ENCODE results near the gene LRRC25.

Gene LRRC25

DNA sequence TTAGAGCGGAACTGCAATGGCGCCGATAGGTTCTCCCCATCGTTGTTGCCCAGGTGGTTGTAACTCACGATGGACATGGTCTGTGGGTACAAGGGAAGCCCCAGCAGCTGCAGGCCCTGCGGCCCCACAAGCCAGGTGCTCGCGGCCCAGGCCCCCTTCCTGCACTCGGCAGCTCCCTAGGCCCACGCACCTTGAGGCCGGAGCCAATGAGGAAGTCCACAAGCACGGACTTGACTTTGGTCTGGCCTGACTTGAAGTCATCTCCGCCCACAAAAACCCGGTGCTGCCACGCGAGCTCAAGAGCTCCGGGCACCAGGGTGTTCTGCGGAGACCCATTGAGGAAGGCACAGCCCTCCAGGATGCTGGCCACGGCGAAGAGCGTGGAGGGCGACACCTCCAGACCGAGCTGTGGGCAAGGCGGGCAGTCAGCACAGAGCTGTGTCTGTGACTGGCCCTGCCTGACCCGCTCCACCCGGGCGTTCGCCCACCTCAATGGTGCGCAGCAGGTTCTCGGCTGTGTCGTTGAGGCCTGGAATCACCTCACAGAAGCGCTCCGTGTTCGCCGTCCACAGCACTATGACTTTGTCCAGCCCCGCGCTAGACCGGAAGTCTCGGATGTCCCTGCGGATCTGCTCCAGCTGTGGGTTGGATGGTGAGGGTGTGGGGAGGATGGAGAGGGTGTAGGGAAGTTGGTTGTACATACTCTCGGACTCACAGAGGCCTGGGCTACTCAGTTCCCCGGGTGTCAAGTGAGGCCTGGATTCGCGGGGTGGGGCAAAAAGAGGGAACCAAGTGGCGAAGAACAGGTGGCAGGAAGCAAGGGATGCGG, 38.6 kb upstream of the LRRC25 start:
- peak; percentile 65 for DNase-seq (ENCODE audit: low spot score)

DNA sequence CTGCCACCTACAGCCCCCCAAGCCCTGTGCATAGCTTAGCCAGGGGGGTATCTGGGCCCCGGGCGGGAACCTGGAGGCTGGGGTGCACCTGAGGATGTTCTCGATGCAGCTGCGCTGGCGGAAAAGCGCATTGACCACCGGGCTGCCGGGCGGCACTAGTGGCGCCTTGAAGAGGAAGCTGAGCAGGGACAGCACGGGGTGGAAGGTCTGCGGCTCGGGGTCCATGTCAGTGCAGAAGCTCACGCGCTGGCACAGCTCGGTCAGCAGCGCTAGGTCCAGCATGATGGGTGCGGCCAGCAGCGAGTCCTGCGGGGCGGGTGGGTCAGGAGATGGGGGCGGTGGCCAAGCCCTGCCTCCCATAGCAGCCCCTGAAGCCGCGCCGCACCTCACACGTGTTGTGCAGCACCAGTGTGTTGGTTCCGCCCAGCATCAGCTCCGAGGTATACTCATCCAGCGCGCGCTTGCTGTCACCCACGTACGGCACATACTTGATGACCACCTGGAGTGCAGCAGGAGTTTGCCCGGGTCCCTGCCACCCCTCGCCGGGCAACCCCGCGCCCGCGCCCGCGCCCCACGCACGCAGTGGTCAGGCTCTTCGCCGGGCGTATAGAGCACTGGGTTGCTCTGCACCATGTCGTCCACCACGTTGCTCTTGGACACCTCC, 37.9 kb upstream of the LRRC25 start:
- DNase-seq (ENCODE audit: low spot score): peak; percentile 55

DNA sequence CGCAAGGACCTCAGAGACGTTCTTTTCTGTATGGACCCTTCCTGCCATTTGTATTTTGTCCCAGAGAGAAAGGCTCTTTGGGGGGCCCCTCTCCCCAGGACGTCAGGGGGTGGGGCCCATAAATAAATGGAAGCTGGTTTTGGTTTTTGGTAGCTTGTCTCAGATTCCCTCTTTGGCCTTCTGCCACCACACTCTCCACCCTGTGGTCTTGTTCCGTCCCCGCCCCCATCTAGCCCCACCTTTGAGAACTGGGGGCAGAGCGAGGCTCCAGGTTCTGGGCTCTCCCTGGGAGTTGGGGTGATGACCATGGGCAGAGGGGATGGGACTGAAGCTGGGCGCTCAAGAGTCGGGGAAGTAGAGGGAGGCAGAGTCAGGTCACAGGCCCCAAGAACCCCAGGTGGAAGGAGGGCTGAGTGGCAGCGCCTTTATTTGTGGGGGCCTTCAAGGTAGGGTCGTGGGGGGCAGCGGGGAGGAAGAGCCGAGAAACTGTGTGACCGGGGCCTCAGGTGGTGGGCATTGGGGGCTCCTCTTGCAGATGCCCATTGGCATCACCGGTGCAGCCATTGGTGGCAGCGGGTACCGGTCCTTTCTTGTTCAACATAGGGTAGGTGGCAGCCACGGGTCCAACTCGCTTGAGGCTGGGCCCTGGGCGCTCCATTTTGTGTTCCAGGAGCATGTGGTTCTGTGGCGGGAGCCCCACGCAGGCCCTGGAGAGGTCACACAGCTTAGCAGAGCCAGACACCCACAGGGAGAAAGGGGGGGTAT, 37.2 kb upstream of the LRRC25 start:
- peak; percentile 61 for DNase-seq (ENCODE audit: low spot score)

DNA sequence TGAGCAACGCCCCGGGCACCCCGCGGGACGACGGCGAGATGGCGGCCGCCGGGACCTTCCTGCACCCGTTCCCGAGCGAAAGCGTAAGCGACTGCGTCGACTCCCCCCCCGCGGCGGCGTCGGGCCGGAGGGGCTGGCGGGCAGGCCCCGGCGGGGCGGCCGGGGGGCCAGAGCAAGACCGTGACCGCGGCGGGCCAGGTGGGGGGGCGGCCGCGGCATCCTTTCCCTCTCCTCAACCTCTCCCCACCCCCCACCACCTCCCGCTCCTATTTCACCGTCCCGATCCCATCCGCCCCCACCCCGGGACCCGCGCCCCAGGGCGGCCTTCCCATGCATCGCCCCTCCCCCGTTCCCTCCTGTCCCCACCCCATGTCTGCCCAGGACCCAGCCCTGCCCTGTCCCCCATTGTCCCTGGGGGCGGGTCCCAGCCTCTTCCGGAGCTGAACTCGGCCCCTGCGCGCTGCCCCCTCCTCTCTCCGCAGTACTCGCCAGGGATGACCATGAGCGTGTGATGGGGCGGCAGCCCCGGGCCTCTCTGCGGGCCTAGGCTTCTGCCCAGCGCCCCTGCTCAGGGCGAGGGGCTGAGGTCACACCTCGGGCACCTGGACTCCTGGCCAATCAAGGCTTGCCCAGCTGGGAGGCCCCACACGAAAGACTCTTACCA, 36.4 kb upstream of the LRRC25 start:
- DNase-seq (ENCODE audit: low spot score): peak; percentile 73

DNA sequence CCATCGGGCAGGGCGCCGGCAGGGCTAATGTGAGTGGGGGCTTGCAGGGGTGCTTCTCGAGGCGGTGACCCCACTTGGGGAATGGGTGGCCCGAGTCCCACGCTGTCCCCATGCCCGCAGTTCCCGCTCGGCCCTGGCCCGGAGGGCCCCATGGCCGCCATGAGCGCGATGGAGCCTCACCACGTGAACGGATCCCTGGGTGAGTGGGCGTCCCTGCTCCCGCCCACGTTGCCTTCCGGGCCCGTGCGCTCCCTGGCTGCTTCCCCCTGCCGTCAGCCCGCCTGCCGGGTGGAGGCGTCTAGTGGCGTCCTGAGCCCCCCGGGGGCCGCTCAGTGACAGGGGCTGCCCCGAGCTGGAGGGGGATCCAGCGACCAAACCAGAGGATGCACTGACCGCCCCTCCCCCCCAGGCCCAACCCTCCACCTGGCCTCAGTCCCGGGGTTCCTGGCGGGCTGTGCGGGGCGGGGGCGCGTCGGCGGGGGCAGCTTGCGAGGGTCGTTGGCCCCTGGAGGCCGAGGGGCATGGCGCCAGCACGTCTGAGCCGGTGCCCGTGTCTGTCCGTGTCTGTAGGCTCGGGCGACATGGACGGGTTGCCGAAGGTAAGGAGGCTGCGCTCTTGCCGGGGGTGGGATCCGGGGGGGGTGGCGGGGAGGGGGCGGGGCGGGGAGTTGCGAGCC, 35.7 kb upstream of the LRRC25 start:
- peak; percentile 40 for DNase-seq (ENCODE audit: low spot score)

DNA sequence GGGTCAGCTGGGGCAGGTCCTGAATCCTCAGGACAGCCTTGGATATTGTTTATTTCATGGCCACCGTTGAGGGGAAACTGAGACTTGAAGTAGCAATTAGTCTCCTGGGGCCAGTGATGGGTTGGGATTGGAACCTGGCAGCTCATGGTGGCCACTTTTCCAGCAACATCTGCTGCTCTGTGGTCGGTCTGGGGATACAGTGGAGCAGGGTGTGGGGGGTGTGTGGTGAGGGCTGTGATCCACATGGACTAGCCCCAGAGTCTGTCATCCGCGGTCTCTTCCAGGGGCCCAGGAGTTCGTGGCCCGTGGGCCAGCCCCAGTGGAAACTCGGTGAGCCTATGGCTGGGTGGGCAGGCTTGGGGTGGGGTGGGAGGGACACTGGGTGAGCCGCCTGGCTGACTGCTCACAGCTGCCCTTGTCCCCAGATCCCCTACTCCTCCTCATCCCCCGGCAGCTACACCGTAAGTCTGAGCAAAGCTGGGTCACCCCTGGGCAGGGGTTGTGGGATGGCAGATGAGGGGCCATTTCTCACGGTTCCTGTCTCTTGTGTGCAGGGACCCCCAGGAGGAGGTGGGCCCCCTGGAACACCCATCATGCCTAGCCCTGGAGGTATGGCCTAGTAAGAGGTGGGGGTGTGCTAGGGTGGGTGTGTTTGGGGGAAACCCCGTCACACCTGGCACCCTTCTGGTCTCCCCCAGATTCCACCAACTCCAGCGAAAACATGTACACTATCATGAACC, 35.0 kb upstream of the LRRC25 start:
- peak; percentile 39 for DNase-seq (ENCODE audit: low spot score)

DNA sequence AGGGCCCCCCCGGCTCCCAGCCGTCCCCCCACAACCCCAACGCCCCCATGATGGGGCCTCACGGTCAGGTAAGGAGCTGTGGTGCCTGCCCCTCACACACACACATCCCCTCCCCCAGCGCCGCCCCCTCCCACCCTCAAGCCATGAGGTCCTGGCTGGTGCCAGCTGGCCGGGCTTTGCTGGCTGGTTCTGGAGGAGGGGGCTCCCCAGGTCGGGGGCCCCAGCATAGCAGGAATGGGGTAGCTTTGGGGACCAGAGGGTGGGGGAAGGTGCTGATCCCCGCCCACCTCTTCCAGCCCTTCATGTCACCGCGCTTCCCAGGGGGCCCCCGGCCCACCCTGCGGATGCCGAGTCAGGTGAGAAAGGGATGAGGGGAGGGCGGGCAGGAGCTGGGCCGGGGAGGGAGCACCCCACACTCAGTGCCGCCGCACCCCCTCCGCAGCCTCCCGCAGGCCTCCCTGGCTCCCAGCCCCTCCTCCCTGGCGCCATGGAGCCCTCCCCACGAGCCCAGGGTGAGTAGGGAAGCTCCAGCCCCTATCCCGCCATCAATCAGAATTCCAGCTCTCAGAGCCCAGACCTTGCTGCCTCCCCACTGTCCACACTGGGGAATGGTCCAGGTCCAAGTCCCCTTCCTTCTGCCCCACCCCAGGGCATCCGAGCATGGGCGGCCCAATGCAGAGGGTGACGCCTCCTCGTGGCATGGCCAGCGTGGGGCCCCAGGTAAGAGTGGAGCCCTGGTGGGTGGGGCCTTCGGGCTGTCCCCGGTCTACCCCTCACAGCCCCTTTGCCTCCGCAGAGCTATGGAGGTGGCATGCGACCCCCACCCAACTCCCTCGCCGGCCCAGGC, 34.2 kb upstream of the LRRC25 start:
- peak; percentile 41 for DNase-seq (ENCODE audit: low spot score)

DNA sequence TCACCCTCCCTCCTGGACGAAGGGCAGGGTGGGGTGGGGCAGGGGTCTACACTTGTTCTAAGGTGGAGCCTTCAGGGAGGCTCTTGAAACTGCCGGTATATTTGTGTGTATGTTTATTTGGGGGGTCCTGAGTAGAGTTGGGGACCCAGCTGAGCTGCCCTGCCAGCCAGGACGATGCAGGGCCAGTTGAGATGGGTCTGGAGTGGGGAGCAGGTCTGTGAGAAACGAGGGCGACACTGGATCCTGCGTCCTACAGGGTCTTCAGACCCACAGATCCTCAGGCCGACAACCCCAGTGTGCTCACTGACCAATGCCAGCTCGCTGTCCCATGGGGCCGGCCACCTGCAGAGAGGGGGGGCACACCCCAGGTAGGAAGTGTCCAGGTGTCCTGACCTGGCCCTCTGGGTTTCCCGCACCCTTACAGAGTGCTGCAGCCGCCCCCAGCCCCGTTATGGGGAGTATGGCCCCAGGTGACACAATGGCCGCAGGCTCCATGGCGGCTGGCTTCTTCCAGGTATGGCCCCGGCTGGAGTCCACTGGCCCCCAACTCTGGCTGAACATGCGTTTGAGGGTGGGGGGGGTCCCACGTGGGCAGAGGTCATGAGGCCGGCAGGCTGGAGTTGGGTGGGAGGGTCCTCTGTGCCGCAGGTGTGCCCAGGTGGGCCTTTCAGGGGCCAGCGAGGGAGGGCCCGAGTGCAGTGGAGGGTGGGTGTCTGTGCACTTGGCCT, 33.2 kb upstream of the LRRC25 start:
- no peak for DNase-seq (ENCODE audit: low spot score)

DNA sequence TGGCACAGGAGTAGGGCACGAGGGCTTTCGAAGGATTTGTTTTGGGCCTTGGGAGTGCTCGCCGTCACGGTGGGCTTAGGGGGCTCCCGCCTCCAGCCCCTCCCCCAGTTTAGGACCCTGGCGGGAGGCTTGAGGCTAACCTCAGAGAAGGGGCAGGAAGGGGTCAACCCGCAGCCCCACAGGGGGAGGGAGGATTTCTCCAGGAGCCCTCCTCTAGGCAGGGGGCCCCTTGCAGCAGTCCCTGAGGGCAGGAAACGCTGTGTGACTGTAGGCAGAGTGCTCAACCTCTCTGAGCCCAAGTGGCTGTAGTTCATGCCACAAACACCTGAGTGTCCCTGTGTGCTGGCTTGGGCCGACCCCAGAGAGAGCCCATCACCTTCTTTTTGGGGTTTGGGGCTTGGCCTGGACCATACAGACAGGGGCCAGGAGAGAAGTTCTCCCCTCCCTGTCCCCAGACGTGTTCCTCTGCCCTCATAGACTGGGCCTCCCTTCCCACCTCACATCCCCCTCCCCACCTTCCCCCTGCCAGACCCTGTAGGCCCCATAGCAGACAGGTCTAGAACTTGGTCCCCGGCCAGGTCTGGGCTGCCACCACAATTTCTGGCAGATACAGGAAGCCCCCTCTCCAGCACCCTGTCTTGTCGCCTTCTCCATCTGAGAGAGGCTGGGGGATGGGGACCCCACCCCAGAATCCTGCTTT, 32.4 kb upstream of the LRRC25 start:
- DNase-seq (ENCODE audit: low spot score): peak; percentile 24

DNA sequence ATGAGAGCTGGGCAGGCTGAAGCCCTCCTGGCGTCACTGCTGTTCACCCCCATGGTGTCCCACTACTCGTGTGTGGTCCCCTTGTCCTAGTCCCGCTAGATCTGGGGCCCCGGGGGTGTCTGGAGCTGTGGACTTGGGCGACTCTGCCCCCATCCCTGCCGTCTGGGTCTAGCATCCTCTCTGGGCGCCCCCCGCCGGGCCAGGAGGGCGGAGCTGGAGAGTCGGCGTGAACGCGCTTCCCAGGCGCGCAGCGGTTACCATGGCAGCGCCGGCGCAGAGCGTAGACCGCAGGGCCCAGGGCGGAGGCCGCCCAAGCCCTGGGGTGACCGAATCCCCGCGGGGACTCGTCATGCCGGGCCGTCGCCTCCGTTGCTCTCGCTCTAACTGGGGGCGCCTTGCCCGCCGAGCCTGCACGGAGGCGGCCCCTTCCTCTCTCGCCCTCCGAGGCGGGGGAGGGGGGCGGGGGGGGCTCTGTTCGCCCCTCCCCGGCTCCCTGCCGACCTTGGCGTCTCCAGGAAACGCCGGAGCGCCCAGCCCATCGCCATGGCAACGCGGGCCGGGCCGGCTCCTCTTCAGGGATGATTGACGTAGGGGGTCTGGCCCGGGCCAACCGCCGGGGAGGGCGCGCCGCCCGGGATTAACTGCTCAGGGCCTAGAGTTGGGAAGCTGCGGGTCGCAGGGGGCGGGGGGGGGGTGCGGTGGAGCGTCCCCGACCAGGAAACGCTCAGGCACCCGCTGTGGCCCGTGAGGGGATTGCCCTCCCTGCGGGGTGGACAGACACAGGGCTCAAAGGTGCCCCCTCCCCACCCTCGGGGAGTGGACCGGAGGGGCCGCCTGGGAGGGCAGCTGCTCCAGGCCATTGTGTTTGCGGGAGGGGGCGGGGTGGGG, 31.6 kb upstream of the LRRC25 start:
- peak; percentile 85 for DNase-seq (ENCODE audit: low spot score)

DNA sequence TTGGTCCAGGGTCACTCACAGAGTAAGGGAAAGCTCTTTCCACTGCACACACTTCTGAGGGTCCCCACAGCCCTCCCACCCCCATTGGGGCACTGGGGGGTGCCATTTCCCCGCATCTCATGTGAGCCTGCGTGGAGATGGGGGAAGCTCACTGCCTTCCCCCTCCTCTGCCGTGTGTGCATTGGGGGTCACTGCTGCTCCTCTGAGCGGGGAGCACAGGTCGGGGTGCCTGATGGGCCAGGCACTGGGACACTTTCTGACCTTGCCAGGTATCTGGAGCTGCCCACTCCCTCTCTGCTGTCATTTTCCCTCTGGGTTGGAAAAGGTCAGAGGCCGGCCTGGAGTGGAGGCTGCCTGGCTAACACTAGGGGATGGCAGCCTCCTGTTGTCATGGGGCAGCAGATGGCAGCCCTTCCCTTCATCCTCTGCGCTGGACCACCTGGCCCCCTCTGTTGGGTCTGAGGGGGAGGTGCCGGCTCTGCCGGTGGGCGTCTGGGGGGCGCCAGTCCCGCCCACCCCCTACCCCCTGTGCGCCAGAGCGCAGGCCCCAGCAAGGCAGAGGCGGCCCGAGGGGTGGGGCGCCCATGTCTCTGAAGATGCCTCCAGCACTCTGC, 30.9 kb upstream of the LRRC25 start:
- DNase-seq (ENCODE audit: low spot score): peak; percentile 58

DNA sequence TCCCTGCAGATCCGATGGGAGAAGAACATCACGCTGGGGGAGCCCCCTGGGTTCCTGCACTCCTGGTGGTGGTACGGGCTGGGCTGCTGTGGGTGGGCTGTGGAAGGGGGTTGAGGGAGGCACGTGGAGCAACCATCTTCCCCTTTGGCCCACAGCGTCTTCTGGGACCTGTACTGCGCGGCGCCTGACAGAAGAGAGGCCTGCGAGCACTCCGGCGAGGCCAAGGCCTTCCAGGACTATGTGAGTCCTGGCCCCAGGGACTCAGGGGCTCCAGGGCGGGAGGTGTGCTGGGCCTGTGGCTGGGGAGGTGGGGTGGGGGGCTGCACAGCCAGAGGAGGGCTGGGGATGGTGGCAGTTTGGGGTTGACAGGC, 30.3 kb upstream of the LRRC25 start:
- DNase-seq (ENCODE audit: low spot score): peak; percentile 32

DNA sequence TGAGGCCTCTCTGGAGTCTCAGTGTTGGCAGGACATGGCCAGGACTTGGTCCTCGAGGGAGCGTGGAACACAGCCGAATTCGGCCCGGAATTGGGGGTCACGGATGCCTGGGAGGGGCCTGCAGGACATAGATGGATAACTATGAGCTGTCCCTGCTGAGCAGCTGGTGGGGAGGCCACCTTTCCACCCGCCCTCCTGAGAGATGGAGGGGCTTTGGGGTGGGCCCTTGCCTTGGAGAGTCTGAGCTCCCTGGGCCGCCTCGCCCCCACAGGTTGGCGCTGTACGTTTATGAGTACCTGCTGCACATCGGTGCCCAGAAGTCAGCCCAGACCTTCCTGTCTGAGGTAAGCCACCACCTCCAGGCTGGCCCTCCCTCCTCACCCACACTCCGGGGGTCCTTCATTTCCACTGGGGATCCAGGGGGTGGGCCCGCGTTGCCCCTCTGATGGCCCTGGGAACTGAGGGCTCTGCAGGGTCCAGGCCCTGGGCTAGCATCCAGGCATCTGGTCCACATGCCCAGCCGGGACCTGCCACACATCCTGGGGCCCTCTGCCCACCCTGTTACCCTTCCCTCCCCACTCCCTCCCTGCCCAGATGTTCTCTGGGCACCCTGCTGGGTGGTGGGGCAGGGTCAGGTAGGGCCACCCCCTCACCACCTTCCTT, 29.8 kb upstream of the LRRC25 start:
- DNase-seq (ENCODE audit: low spot score): peak; percentile 37

DNA sequence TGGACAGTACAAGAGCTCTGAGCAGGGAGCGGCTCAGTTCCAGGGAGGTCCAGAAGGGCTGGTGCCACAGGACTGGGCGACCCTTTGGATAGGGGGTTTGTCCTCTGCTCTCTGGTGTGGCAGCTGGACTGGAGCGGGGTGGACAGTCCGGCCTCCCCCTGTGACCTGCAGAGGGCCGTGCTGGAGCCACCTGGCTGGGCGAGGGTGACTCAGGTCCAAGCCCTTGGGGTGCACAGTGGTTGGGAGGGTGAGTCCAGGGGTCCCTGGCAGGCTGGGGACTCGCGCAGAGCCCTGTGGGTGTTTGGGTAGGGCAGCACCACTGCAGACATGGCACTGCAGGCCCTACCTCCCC, 29.0 kb upstream of the LRRC25 start:
- DNase-seq (ENCODE audit: low spot score): no peak

DNA sequence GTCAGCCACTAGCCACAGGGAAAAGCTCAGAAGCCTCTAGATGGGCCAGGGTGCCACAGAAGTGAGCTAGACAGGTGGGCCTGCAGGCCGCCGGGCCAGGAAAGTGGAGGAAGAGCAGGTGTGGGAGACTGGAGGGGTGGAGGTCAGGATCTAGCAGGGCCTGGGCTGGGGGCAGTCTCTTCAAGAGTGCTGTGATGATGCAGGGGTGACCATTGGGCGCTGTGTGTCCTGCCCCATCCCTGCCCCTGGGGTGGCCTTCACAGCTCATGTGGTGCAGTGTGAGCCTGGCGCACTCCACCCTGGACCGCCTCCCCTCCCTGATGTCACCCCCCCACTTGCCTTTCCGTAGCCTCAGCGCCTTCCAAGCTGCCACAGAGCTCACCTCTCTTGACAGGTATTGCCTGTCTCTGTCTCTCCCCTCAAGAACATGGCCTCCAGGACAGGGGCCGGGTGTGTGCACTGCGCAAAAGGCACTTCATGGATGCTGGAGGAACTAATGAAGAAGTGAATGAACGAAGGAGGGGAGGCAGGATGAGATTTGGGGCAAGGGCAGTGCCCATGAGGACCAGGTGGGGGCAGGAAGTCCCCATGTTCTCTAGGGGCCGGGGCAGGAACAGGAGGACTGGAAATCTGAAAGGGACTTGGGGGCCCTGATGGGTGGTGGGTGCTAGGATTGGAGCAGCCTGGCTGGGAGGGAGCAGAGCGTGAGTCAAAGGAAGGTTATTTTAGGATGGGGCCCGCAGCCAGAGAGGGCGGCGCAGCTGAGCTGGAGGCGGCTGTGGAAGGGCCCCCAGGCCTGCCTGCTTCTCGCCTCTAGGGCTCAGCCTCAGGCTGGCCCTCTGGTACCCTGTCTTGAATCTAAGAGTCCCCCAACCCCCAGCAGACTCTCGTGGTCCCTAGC, 28.3 kb upstream of the LRRC25 start:
- peak; percentile 79 for DNase-seq (ENCODE audit: low spot score)
